Endothelial cell of umbilical vein (primary cell): ENCODE data around the gene SMC3. TPM values are rescaled to one million over a fixed set of nuclear protein-coding genes. Genes with fewer than 3 reads are reported as not detected.

Source experiments
- BruUV-seq: library from RNA; stranded (reverse); fragments of 400-500 nt; replicated peaks from 2 replicates; lab custom pipeline; 2021; lab: Mats Ljungman, UMichigan
- CTCF ChIA-PET: fragments of 300-600, 350-600 bp; sonication (Branson Sonifier 250); formaldehyde crosslinking; loops from one replicate; lab custom pipeline; 2021; ENCODE audit warnings: antibody characterized with exemption, inconsistent platforms; lab: Charles Lee
- POLR2A ChIA-PET: fragments of 300-600, 350-600 bp; sonication (Branson Sonifier 250); formaldehyde crosslinking; loops from one replicate; lab custom pipeline; 2021; ENCODE audit warnings: antibody characterized with exemption, inconsistent platforms; lab: Charles Lee
- DNase-seq: peaks from one replicate; pipeline ENCODE4 v3.0.0-alpha.2; 2011; ENCODE audit warnings: low read depth, low spot score
- FAIRE-seq: peaks from 2 replicates; lab custom pipeline; 2011; peaks lifted over from hg19 to GRCh38; lab: Jason Lieb, UNC
- H2AFZ ChIP-seq: 2 replicates; pipeline ENCODE4 v1.6.0; 2012; ENCODE audit warnings: low read depth, low read length, control low read depth, inconsistent platforms
- H3K27ac ChIP-seq: 2 replicates; pipeline ENCODE4 v1.5.1; 2011; ENCODE audit warnings: low read depth, mild to moderate bottlenecking, control low read depth, low read length, moderate library complexity; ENCODE audit not compliant: insufficient read depth
- H3K27me3 ChIP-seq, 2 experiments: 2 replicates each; pipeline versions ENCODE4 v1.6.0 to v1.6.1; 2011; ENCODE audit warnings: low read length in 2 of 2, mixed read lengths in 1 of 2; ENCODE audit not compliant: control insufficient read depth in 2 of 2, insufficient read depth in 2 of 2
- H3K36me3 ChIP-seq, 2 experiments: 2 replicates in 1 of 2; 3 replicates in 1 of 2; pipeline ENCODE4 v1.5.1; 2011; ENCODE audit warnings: low read length in 2 of 2, mild to moderate bottlenecking in 1 of 2, moderate library complexity in 1 of 2; ENCODE audit not compliant: control insufficient read depth in 2 of 2, insufficient read depth in 2 of 2; ENCODE audit errors: extremely low read depth in 1 of 2
- H3K4me1 ChIP-seq: 3 replicates; pipeline ENCODE4 v1.5.1; 2011; ENCODE audit warnings: mild to moderate bottlenecking, low read length; ENCODE audit not compliant: control insufficient read depth, insufficient read depth; ENCODE audit errors: extremely low read depth
- H3K4me2 ChIP-seq: 2 replicates; pipeline ENCODE4 v1.6.1; 2011; ENCODE audit warnings: low read length, control low read depth, mixed read lengths; ENCODE audit not compliant: insufficient read depth
- H3K4me3 ChIP-seq, 3 experiments: fragments of 200-600 bp in 1 of 3; sonication (generic), shearing (Covaris generic) in 1 of 3; replicated peaks in 1 of 3; 2 replicates each; pipeline ENCODE4 v1.5.1; 2011 to 2016; ENCODE audit warnings: control low read depth in 3 of 3, low read length in 3 of 3, mild to moderate bottlenecking in 2 of 3, inconsistent platforms in 1 of 3, low read depth in 1 of 3, moderate library complexity in 1 of 3; ENCODE audit not compliant: insufficient read depth in 1 of 3
- H3K79me2 ChIP-seq: 2 replicates; pipeline ENCODE4 v1.6.0; 2012; ENCODE audit warnings: low read length, inconsistent platforms; ENCODE audit not compliant: control insufficient read depth, insufficient read depth
- H3K9ac ChIP-seq: replicated peaks from 2 replicates; pipeline ENCODE3; 2011; ENCODE audit warnings: low read length, control low read depth; ENCODE audit not compliant: insufficient read depth; ENCODE audit errors: extremely low read depth
- H3K9me1 ChIP-seq: replicated peaks from 3 replicates; pipeline ENCODE4 v1.6.0; 2011; ENCODE audit warnings: mild to moderate bottlenecking, low read length; ENCODE audit not compliant: control insufficient read depth, insufficient read depth; ENCODE audit errors: extremely low read depth
- H3K9me3 ChIP-seq: replicated peaks from 2 replicates; pipeline ENCODE4 v1.5.1; 2012; ENCODE audit warnings: low read length, inconsistent platforms; ENCODE audit not compliant: control insufficient read depth, insufficient read depth
- H4K20me1 ChIP-seq: replicated peaks from 2 replicates; pipeline ENCODE3; 2011; ENCODE audit warnings: mild to moderate bottlenecking, low read length; ENCODE audit not compliant: control insufficient read depth, insufficient read depth; ENCODE audit errors: extremely low read depth
- EZH2 ChIP-seq: IDR thresholded peaks from 2 replicates; pipeline ENCODE4 v1.6.1; 2012; ENCODE audit warnings: borderline replicate concordance, low read depth, mild to moderate bottlenecking, moderate library complexity, low read length, inconsistent platforms; ENCODE audit not compliant: severe bottlenecking
- FOS ChIP-seq: IDR thresholded peaks from 2 replicates; pipeline ENCODE4 v1.6.1; 2011; ENCODE audit warnings: mild to moderate bottlenecking, low read length, moderate library complexity, borderline replicate concordance; ENCODE audit not compliant: insufficient read depth
- GATA2 ChIP-seq: IDR thresholded peaks from 2 replicates; pipeline ENCODE4 v1.7.0; 2011; ENCODE audit warnings: low read depth, mild to moderate bottlenecking, moderate library complexity, mixed read lengths, low read length; ENCODE audit not compliant: insufficient read length, insufficient read depth
- JUN ChIP-seq: IDR thresholded peaks from 2 replicates; pipeline ENCODE4 v1.6.1; 2011; ENCODE audit warnings: borderline replicate concordance, low read depth; ENCODE audit not compliant: insufficient read length, insufficient read depth
- MYC ChIP-seq: IDR thresholded peaks from one replicate; pipeline ENCODE4 v1.6.1; 2011; ENCODE audit warnings: mild to moderate bottlenecking, low read depth, low read length
- POLR2A ChIP-seq: IDR thresholded peaks from 2 replicates; pipeline ENCODE4 v1.6.1; 2012; ENCODE audit warnings: low read depth, mild to moderate bottlenecking, control low read depth, low read length
- POLR2AphosphoS5 ChIP-seq: IDR thresholded peaks from 2 replicates; pipeline ENCODE4 v1.6.1; 2012; ENCODE audit warnings: low read depth, mild to moderate bottlenecking, control low read depth, low read length, moderate library complexity; ENCODE audit not compliant: insufficient read depth
- dilution Hi-C: fragments of 300-500 bp; cut with MboI; formaldehyde crosslinking; loops from one replicate; pipeline ENCODE4 v1.15.0; 2019; ENCODE audit warnings: low sequenced_read_pairs; ENCODE audit not compliant: extremely low pct_ligation_motif_present
- intact Hi-C: fragments of 100-400 bp; cut with micrococcal nuclease; formaldehyde crosslinking; loops from one replicate; pipeline ENCODE4 v1.10.0; 2022
- polyA plus RNA-seq, 4 experiments: library from polyadenylated mRNA; depleted of rRNA in 3 of 4; stranded (reverse) in 3 of 4; unstranded in 1 of 4; fragments of >200 nt; gene quantifications; 2 replicates each; pipeline versions ENCODE4 v1.2.1 to v1.2.3, GENCODE V29; 2011 to 2012; ENCODE audit warnings: missing spikeins in 1 of 4
- total RNA-seq: library from RNA; stranded (reverse); gene quantifications from 2 replicates; pipeline ENCODE4 v1.2.3, GENCODE V29; 2021
- TF ChIP-seq, protein P1 (sequence below), 2 donors: IDR thresholded peaks; 1 replicate in 1 of 2; 2 replicates in 1 of 2; pipeline ENCODE4 v1.5.1; 2011; ENCODE audit warnings: low read length in 2 of 2, mild to moderate bottlenecking in 2 of 2, moderate library complexity in 2 of 2, control low read depth in 1 of 2, inconsistent platforms in 1 of 2, low read depth in 1 of 2; ENCODE audit not compliant: insufficient read depth in 1 of 2; ENCODE audit errors: extremely low read depth in 1 of 2
- TF ChIP-seq, protein P2 (sequence below): IDR thresholded peaks from 2 replicates; pipeline ENCODE4 v1.6.1; 2011; ENCODE audit not compliant: insufficient read depth, insufficient read length

Gene SMC3
- total and polyA plus RNA-seq, 2 donors (not counting 3 experiments of a cell fraction or from before 2014, with no cell fraction given) = 5.5 to 44.2 TPM

DNA sequence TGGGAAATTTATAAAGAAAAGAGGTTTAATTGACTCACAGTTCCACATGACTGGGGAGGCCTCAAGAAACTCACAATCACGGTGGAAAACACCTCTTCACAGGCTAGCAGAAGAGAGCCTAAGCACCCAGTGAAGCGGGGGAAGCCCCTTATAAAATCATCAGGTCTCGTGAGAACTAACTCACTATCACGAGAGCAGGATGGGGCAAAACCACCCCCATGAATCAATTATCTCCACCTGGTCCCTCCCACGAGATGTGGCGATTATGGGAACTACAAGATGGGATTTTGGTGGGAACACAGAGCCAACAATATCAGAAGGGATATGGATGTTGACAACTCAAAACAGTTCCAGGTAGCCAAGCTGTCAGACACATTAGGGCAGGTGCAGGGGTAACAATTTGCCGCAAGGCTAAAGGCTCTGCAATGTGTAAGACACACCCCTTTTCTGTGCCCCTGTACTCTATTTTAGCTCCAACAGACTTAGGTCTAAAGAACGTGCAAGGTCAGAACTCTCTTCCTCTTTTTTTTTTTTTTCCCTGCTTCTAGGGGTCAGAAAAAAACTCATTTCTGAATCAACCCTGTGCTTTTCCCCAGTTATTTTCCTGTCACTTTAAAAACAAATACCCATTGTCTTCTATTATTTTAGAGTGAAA, 46.0 kb downstream of the SMC3 start:
- Histone ChIP-seq H3K4me3 (no peak overlapping the region), H3K36me3 (no peaks in the 10 kb centered on the region), H3K9me3 (no peaks in the 10 kb centered on the region), H3K27me3 (peaks cover 6 to 10% of the 10 kb centered on the region in 2 experiments), H3K27ac (no peak overlapping the region), H3K9ac (no peak overlapping the region), H3K4me2 (no peak overlapping the region), H3K9me1 (no peaks in the 10 kb centered on the region), H3K79me2 (no peaks in the 10 kb centered on the region), H2AFZ (no peak overlapping the region), H3K4me1 (no peaks in the 10 kb centered on the region), H4K20me1 (no peaks in the 10 kb centered on the region)
- DNase-seq = no peak
- no peak for FAIRE-seq
- TF ChIP-seq POLR2AphosphoS5 = no peak
- TF ChIP-seq MYC = no peak
- no peak for TF ChIP-seq EZH2
- TF ChIP-seq POLR2A = no peak
- TF ChIP-seq, protein P1, sequence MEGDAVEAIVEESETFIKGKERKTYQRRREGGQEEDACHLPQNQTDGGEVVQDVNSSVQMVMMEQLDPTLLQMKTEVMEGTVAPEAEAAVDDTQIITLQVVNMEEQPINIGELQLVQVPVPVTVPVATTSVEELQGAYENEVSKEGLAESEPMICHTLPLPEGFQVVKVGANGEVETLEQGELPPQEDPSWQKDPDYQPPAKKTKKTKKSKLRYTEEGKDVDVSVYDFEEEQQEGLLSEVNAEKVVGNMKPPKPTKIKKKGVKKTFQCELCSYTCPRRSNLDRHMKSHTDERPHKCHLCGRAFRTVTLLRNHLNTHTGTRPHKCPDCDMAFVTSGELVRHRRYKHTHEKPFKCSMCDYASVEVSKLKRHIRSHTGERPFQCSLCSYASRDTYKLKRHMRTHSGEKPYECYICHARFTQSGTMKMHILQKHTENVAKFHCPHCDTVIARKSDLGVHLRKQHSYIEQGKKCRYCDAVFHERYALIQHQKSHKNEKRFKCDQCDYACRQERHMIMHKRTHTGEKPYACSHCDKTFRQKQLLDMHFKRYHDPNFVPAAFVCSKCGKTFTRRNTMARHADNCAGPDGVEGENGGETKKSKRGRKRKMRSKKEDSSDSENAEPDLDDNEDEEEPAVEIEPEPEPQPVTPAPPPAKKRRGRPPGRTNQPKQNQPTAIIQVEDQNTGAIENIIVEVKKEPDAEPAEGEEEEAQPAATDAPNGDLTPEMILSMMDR (IDR thresholded peaks at IDR 0.05; ENCODE audit: extremely low read depth in 1 of 2, insufficient read depth in 1 of 2, low read depth in 1 of 2, low read length in 2 of 2) = no peak
- no peak for TF ChIP-seq GATA2
- no peak for TF ChIP-seq JUN
- no peak for TF ChIP-seq FOS
- TF ChIP-seq, protein P2, sequence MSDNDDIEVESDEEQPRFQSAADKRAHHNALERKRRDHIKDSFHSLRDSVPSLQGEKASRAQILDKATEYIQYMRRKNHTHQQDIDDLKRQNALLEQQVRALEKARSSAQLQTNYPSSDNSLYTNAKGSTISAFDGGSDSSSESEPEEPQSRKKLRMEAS = no peak
- intact Hi-C loops (loop anchor here (5.0 kb wide), 1 partner anchor 1524 kb away; no protein-coding TSS in a partner anchor), dilution Hi-C loops (no loop called here)
- ChIA-PET POLR2A (no interaction called here), CTCF (interaction anchor here (1.7 to 4.2 kb wide), 3 partner anchors 58 to 1524 kb away, joined by 5 to 22 read pairs (median 18); no protein-coding TSS in a partner anchor)
- BruUV-seq = no TSS peak
